Left ventricle myocardium inferior (tissue), 1 donor: ENCODE results near the gene SERPINA3. TPM values are rescaled to one million over a fixed set of nuclear protein-coding genes. Genes with fewer than 3 reads are reported as not detected.

ENCODE experiments used
- DNase-seq: peaks from one replicate; pipeline ENCODE4 v3.0.0-alpha.2; 2020
- H3K27ac ChIP-seq: fragments of 200-600 bp; replicated peaks from 2 replicates; pipeline ENCODE4 v1.8.0; 2021
- H3K27me3 ChIP-seq: fragments of 200-600 bp; 2 replicates; pipeline ENCODE4 v1.8.0; 2021; ENCODE audit warnings: low read depth
- H3K36me3 ChIP-seq: fragments of 200-600 bp; 2 replicates; pipeline ENCODE4 v1.8.0; 2021
- H3K4me1 ChIP-seq: fragments of 200-600 bp; 2 replicates; pipeline ENCODE4 v1.8.0; 2021
- H3K4me3 ChIP-seq: fragments of 200-600 bp; 2 replicates; pipeline ENCODE4 v1.8.0; 2021; ENCODE audit warnings: mild to moderate bottlenecking, moderate library complexity
- H3K9me3 ChIP-seq: fragments of 200-600 bp; replicated peaks from 2 replicates; pipeline ENCODE4 v1.8.0; 2021
- CTCF ChIP-seq: fragments of 200-600 bp; IDR thresholded peaks from 2 replicates; pipeline ENCODE4 v1.8.0; 2021; ENCODE audit warnings: antibody characterized with exemption, mild to moderate bottlenecking, borderline replicate concordance
- intact Hi-C: fragments of 100-400 bp; cut with micrococcal nuclease; formaldehyde crosslinking; loops from one replicate; pipeline ENCODE4 v1.11.0; 2022
- total RNA-seq: library from RNA; stranded (reverse); fragmentation: NEBNext Ultra II Directional; extraction: Animal tissue kit (Norgen Biotek cat#: 25700); gene quantifications from one replicate; pipeline ENCODE4 v1.2.1, GENCODE V29; 2021
- donor health status: DM: no; HTN: yes; CAD: no; lungs with severe emphysema.

The SERPINA3 gene
- total RNA-seq, 1 donor from 2014 or later, result 45.5 TPM

- Histone ChIP-seq H3K4me3 (peak within 1 kb of the TSS; percentile 9), H3K9me3 (no peaks in the 10 kb centered on the region), H3K36me3 (no peaks in the 10 kb centered on the region), H3K4me1 (peaks cover 14% of the 10 kb centered on the region), H3K27ac (peak within 1 kb of the TSS; percentile 21), H3K27me3 (peaks cover 6% of the 10 kb centered on the region)
- intact Hi-C loops, result no loop called here
- TF ChIP-seq CTCF, result no peak
- peak; percentile 55 for DNase-seq
Observed at GRCh38 chr14:94581127-94581999, 30.8 kb upstream of the SERPINA3 start, which contains the start of gene SERPINA5. TSS of gene SERPINA5 (plus strand) at chr14:94581426. CDS start at chr14:94587363, 5,937 bp downstream.

- H3K9me3 ChIP-seq, result no peaks in the 10 kb centered on the region
- H3K27ac ChIP-seq, result peak overlapping the region; percentile 21
Observed at GRCh38 chr14:94582199-94582750, 29.9 kb upstream of the SERPINA3 start.

GRCh38 chr14:94582851-94583250 is 29.3 kb upstream of the SERPINA3 start:
- H3K27ac ChIP-seq, result no peak overlapping the region
- intact Hi-C loops, result no loop called here
- no peak overlapping the region for H3K4me3 ChIP-seq

More at GRCh38 chr14:94582199-94582750, 29.9 kb upstream of the SERPINA3 start:
- Histone ChIP-seq H3K36me3 (no peaks in the 10 kb centered on the region), H3K4me1 (peaks cover 14% of the 10 kb centered on the region), H3K27me3 (peaks cover 6% of the 10 kb centered on the region), H3K4me3 (no peak overlapping the region)
- intact Hi-C loops, result no loop called here
- TF ChIP-seq CTCF, result no peak
- DNase-seq, result no peak

GRCh38 chr14:94583557-94583956 is 28.6 kb upstream of the SERPINA3 start:
- Histone ChIP-seq H3K9me3 (no peaks in the 10 kb centered on the region), H3K27me3 (no peaks in the 10 kb centered on the region), H3K4me1 (peaks cover 14% of the 10 kb centered on the region), H3K4me3 (no peak overlapping the region), H3K27ac (no peak overlapping the region), H3K36me3 (no peaks in the 10 kb centered on the region)
- intact Hi-C loops, result no loop called here
- no peak for DNase-seq
- TF ChIP-seq CTCF, result no peak

More at GRCh38 chr14:94582851-94583250, 29.3 kb upstream of the SERPINA3 start:
- DNase-seq, result no peak
- TF ChIP-seq CTCF, result no peak
- H3K9me3 ChIP-seq, result no peaks in the 10 kb centered on the region
- peaks cover 14% of the 10 kb centered on the region for H3K4me1 ChIP-seq
- H3K27me3 ChIP-seq, result peaks cover 4% of the 10 kb centered on the region
- H3K36me3 ChIP-seq, result no peaks in the 10 kb centered on the region

- no peaks in the 10 kb centered on the region for H3K36me3 ChIP-seq
- no peaks in the 10 kb centered on the region for H3K27me3 ChIP-seq
- no peak for DNase-seq
- no peak for TF ChIP-seq CTCF
- no peaks in the 10 kb centered on the region for H3K9me3 ChIP-seq
- H3K4me1 ChIP-seq, result peaks cover 14% of the 10 kb centered on the region
- no peak overlapping the region for H3K27ac ChIP-seq
- intact Hi-C loops, result no loop called here
- H3K4me3 ChIP-seq, result no peak overlapping the region
Observed at GRCh38 chr14:94584591-94585280, 27.5 kb upstream of the SERPINA3 start.
